NB4 (cell line): Measurements from ENCODE around the gene CDRT4.

Experiments used
- CTCF ChIP-seq: IDR thresholded peaks from one replicate; pipeline ENCODE4 v1.5.1; 2012; ENCODE audit warnings: low read depth, low read length
- MAX ChIP-seq: IDR thresholded peaks from 2 replicates; pipeline ENCODE4 v1.6.1; 2011; ENCODE audit warnings: low read depth, low read length
- MYC ChIP-seq: IDR thresholded peaks from 2 replicates; pipeline ENCODE4 v1.6.1; 2011; ENCODE audit warnings: low read depth, low read length
- POLR2A ChIP-seq: IDR thresholded peaks from 2 replicates; pipeline ENCODE4 v1.6.1; 2011; ENCODE audit warnings: mild to moderate bottlenecking; ENCODE audit not compliant: insufficient read length; ENCODE audit errors: extremely low read depth

- TF ChIP-seq CTCF: no peak
- TF ChIP-seq POLR2A: no peak
- no peak for TF ChIP-seq MYC
- TF ChIP-seq MAX: no peak
Observed at GRCh38 chr17:15490634-15491261, 23.3 kb upstream of the CDRT4 start.
